Measurements from ENCODE around the gene FMNL3.
"Not testable (repeated sequence)": the region's sequence is repeated elsewhere in the genome, so short reads cannot be mapped to it uniquely, and the experiment has no call there.

The FMNL3 gene

DNA sequence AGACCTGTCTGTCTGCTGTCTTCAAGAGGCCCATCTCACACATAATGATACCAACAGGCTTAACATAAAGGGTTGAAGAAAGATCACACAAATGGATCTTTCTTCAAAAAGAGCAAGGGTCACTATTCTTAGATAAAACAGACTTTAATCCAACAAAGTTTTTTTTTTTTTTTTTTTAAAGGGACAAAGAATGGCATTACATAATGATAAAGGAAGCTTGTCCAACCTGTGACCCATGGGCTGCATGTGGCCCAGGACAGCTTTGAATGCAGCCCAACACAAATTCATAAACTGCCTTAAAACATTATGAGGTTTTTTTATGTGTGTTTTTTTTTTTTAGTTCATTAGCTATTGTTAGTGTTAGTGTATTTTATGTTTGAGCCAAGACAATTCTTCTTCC lies 95.0 kb downstream of the FMNL3 start:
- TF ChIP-seq, protein P1, sequence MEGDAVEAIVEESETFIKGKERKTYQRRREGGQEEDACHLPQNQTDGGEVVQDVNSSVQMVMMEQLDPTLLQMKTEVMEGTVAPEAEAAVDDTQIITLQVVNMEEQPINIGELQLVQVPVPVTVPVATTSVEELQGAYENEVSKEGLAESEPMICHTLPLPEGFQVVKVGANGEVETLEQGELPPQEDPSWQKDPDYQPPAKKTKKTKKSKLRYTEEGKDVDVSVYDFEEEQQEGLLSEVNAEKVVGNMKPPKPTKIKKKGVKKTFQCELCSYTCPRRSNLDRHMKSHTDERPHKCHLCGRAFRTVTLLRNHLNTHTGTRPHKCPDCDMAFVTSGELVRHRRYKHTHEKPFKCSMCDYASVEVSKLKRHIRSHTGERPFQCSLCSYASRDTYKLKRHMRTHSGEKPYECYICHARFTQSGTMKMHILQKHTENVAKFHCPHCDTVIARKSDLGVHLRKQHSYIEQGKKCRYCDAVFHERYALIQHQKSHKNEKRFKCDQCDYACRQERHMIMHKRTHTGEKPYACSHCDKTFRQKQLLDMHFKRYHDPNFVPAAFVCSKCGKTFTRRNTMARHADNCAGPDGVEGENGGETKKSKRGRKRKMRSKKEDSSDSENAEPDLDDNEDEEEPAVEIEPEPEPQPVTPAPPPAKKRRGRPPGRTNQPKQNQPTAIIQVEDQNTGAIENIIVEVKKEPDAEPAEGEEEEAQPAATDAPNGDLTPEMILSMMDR (IDR thresholded peaks at IDR 0.05): no peak
- DNase-seq (ENCODE audit: low spot score): no peak
- no peak overlapping the region for H3K27ac ChIP-seq
- no peak overlapping the region for H3K4me3 ChIP-seq

DNA sequence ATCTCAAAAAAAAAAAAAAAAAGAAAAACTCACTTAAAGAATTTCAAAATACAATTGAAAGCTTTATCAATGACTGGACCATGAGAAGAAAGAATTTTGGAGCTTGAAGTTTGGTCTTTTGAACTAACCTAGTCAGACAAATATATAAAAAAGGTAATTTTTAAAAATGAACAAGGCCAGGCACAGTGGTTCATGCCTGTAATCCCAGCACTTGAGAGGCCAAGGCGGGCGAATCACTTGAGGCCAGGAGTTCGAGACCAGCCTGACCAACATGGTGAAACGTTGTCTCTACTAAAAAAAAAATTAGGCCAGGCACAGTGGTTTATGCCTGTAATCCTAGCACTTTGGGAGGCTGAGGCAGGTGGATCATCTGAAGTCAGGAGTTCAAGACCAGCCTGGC lies 96.4 kb downstream of the FMNL3 start:
- not testable (repeated sequence) for H3K4me3 ChIP-seq; DNase-seq (ENCODE audit: low spot score); H3K27ac ChIP-seq

DNA sequence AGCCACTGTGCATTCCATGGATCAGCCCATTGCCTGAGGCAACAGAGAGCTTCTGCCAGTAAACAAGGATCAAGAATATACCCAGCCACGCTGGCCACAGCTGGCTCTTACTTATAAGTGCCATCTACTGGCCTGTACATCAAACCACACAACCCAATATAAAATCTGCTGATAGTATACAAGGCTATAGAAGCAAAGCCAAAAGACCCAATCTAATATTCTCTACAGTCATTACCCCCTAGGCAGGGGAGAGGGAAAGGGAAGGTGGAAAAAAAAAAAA lies 97.4 kb downstream of the FMNL3 start:
- no peak for DNase-seq (ENCODE audit: low spot score)
- Histone ChIP-seq H3K4me3 (no peak overlapping the region), H3K27ac (no peak overlapping the region)
- TF ChIP-seq, protein P1 (IDR thresholded peaks at IDR 0.05): no peak

DNA sequence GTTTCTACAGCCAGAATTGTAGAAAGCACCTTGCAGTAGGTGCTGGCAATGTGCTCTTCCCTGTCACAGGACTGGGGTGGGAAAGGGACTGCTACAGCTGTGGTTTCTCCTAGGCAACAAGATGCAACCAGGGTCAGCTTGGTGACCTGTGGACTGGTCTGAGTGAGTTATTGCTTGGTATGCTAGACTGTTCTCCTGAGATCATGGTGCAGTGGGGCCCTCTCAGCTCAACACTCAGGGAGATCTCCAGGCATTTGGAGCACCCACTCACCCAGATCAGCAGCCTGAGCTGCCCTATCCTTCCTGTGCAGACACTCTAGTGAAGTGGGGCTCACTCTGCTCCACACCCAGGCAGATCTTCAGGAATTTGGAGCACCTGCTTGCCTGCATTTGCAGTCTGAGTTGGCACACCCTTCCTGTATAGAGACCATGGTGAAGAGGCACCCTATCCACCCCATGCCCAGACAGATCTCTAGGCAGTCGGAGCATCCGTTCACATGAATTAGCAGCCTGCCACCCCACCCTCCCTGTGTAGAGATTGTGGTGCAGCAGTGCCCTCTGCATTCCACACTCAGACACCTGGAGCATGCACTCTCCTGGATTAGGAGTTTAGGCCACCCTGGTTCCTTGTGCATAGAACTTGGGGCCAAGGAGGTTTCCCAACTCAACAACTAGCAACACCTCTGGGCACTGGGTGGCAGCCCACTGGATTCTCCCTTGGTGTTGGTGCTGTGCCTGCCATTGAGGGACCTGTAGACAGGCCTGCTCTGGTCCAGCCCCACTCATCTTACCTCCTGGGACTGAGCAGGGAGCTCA lies 97.9 kb downstream of the FMNL3 start:
- no peak overlapping the region for H3K27ac ChIP-seq
- H3K4me3 ChIP-seq: no peak overlapping the region
- DNase-seq (ENCODE audit: low spot score): no peak
- TF ChIP-seq, protein P1 (IDR thresholded peaks at IDR 0.05): no peak

DNA sequence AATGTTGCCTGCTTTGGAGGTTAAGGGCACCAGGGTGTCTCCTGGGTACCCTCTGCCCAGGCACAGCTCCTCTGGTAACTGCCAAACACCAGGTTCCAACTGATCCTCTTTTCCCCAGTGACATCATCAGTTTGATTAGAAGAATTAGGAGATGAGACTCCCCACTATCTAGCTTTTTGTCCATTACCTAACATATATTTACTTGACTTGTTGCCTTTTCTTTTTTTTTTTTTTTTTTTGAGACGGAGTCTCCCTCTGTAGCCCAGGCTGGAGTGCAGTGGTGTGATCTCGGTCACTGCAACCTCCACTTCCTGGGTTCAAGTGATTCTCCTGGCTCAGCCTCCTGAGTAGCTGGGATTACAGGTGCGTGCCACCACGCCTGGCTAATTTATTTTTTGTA lies 101.7 kb downstream of the FMNL3 start, which contains the start of gene FAM186B:
Gene FAM186B, minus strand, starts transcription at position 101 of the 400 bp plus-strand sequence. CDS start 162 bp downstream, outside the sequence.
- DNase-seq (ENCODE audit: low spot score); H3K4me3 ChIP-seq; H3K27ac ChIP-seq: not testable (repeated sequence)

DNA sequence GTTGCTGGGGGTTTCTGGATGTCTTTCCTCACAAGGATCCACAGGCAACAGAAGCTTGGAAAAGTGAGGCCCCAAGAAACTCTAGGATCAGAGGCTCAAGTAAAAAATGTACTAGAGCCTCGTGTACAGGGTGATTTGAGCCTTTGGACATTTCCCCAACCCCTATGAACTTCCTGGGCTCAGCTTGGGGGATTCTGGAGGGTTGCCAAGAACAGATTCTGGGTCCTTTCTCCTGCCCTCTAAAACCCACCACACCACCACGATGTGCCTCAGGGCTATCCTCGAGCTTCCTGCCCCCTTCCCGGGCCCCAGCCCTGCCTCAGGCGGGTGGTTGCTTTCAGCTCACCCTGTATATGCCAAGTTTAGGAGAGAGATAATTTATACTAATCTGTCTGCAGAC lies 102.3 kb downstream of the FMNL3 start:
- TF ChIP-seq, protein P1 (IDR thresholded peaks at IDR 0.05): no peak
- no peak for DNase-seq (ENCODE audit: low spot score)
- no peak overlapping the region for H3K4me3 ChIP-seq
- no peak overlapping the region for H3K27ac ChIP-seq

DNA sequence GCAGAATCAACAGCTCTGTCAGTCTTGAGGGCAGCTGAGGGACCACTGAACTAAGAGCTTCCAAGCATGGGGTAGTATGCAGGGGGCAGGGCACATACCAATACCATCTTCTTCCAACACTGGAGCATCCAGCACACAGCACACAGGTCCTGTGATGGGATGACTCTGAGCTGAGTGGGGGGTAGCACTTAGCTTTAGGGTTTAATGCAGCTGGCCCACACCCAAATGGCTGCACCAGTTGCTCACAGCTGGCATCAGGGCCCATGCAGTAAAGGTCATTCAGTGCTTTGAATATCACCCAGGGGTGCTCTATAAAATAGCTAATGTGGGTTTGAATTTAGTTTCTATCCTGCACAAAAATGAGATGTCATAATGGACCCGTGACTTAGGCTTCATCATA lies 103.5 kb downstream of the FMNL3 start:
- Histone ChIP-seq H3K27ac (no peak overlapping the region), H3K4me3 (no peak overlapping the region)
- TF ChIP-seq, protein P1 (IDR thresholded peaks at IDR 0.05): no peak
- DNase-seq (ENCODE audit: low spot score): no peak

DNA sequence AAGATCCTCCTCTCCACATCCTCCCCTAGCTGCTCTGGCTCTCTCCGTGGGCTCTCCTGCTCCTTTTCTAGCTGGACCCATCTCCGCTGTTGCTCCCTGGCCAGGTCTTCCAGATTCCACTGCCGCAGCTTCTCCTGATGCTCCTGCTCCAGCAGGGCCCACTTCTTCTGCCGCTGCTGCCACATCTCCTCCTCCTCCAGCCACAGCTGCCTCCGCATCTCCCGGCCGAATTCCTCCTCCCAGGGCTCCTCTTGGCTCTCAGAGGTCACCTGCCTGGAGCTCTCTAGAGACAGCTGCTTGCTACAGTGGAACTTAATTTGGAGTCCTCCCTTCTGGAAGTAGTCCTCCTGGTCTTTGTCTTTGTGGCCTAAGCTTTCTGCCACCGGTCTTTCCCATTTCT lies 107.2 kb downstream of the FMNL3 start:
- Histone ChIP-seq H3K4me3 (no peak overlapping the region), H3K27ac (no peak overlapping the region)
- TF ChIP-seq, protein P1 (IDR thresholded peaks at IDR 0.05): no peak
- no peak for DNase-seq (ENCODE audit: low spot score)
